Activated T-helper 2 cell treated with anti-CD3 and anti-CD28 coated beads, Interferon-gamma antibody, Interleukin-2, Interleukin-4, amounts not matched to agents 10 μg/mL and 5 μg/mL and 100 μg/mL, durations not matched to agents 14 hours and 24 hours and 36 hours (primary cell): ENCODE measurements around the gene GRHL1. TPM values are rescaled to one million over a fixed set of nuclear protein-coding genes. Genes with fewer than 3 reads are reported as not detected.
"Not testable (repeated sequence)": the region's sequence is repeated elsewhere in the genome, so short reads cannot be mapped to it uniquely, and the experiment has no call there.

Experiments used
- DNase-seq: peaks from one replicate; pipeline ENCODE4 v3.0.0; 2021; ENCODE audit warnings: low spot score
- H3K27ac Mint-ChIP-seq: one replicate; pipeline ENCODE4 v1.8.0; 2021; ENCODE audit warnings: mixed read lengths
- H3K27me3 Mint-ChIP-seq: one replicate; pipeline ENCODE4 v1.8.0; 2021; ENCODE audit warnings: low read depth, mixed read lengths
- H3K36me3 Mint-ChIP-seq: one replicate; pipeline ENCODE4 v1.8.0; 2021; ENCODE audit warnings: low read depth, mixed read lengths
- H3K4me1 Mint-ChIP-seq: one replicate; pipeline ENCODE4 v1.8.0; 2021; ENCODE audit warnings: low read depth, mixed read lengths
- H3K4me3 Mint-ChIP-seq: one replicate; pipeline ENCODE4 v1.8.0; 2021; ENCODE audit warnings: low read depth, mild to moderate bottlenecking, moderate library complexity, mixed read lengths
- H3K9me3 Mint-ChIP-seq: one replicate; pipeline ENCODE4 v1.8.0; 2021; ENCODE audit warnings: mixed read lengths
- intact Hi-C: fragments of 100-400 bp; cut with micrococcal nuclease; formaldehyde crosslinking; loops from one replicate; pipeline ENCODE4 v1.15.1; 2023
- total RNA-seq: library from RNA; stranded (reverse); gene quantifications from 2 replicates; pipeline ENCODE4 v1.2.3, GENCODE V29; 2022

The GRHL1 gene
- total RNA-seq: 0.90 and 1.4 TPM in 2 replicates

- intact Hi-C loops: loop anchor here (5.0 kb wide), 1 partner anchor 109 kb away; the partner anchor contains the start of gene TAF1B
- peak within 1 kb of the TSS; percentile 85 for H3K4me3 Mint-ChIP-seq
These were observed at the start of gene GRHL1 for GRCh38 chr2:9951522-9952285. Gene GRHL1, plus strand, starts transcription at chr2:9951693. Its CDS starts 141 bp downstream, at chr2:9951834.

GRCh38 chr2:9905413-9905812 lies 46.1 kb upstream of the GRHL1 start:
- no peaks in the 10 kb centered on the region for H3K9me3 Mint-ChIP-seq
- H3K4me1 Mint-ChIP-seq: peaks cover 2% of the 10 kb centered on the region
- intact Hi-C loops: no loop called here
- no peaks in the 10 kb centered on the region for H3K27me3 Mint-ChIP-seq
- H3K27ac Mint-ChIP-seq: no peak overlapping the region
- H3K36me3 Mint-ChIP-seq: peaks cover 14% of the 10 kb centered on the region
- DNase-seq: no peak
- H3K4me3 Mint-ChIP-seq: no peak overlapping the region

More at GRCh38 chr2:9951522-9952285, at the start of gene GRHL1:
- H3K9me3 Mint-ChIP-seq: no peaks in the 10 kb centered on the region
- peaks cover 11% of the 10 kb centered on the region for H3K4me1 Mint-ChIP-seq
- DNase-seq: peak; percentile 90
- peaks cover 51% of the 10 kb centered on the region for H3K27me3 Mint-ChIP-seq
- no peaks in the 10 kb centered on the region for H3K36me3 Mint-ChIP-seq
- peak within 1 kb of the TSS; percentile 40 for H3K27ac Mint-ChIP-seq

- DNase-seq: no peak
- no peaks in the 10 kb centered on the region for H3K9me3 Mint-ChIP-seq
- H3K4me3 Mint-ChIP-seq: no peak overlapping the region
- no peaks in the 10 kb centered on the region for H3K27me3 Mint-ChIP-seq
- peaks cover 2% of the 10 kb centered on the region for H3K4me1 Mint-ChIP-seq
- H3K27ac Mint-ChIP-seq: no peak overlapping the region
- intact Hi-C loops: no loop called here
- H3K36me3 Mint-ChIP-seq: peaks cover 25% of the 10 kb centered on the region
These were observed 44.1 kb upstream of the GRHL1 start for GRCh38 chr2:9907402-9907801.

- H3K27ac Mint-ChIP-seq: no peak overlapping the region
- H3K36me3 Mint-ChIP-seq: peaks cover 38% of the 10 kb centered on the region
- peaks cover 2% of the 10 kb centered on the region for H3K4me1 Mint-ChIP-seq
- intact Hi-C loops: no loop called here
- H3K9me3 Mint-ChIP-seq: no peaks in the 10 kb centered on the region
- DNase-seq: no peak
- H3K4me3 Mint-ChIP-seq: no peak overlapping the region
- no peaks in the 10 kb centered on the region for H3K27me3 Mint-ChIP-seq
These were observed 42.9 kb upstream of the GRHL1 start for GRCh38 chr2:9908639-9909038.

- peaks cover 4% of the 10 kb centered on the region for H3K4me1 Mint-ChIP-seq
- H3K36me3 Mint-ChIP-seq: peaks cover 41% of the 10 kb centered on the region
- intact Hi-C loops: no loop called here
- no peak overlapping the region for H3K27ac Mint-ChIP-seq
- no peak for DNase-seq
- H3K27me3 Mint-ChIP-seq: no peaks in the 10 kb centered on the region
- H3K4me3 Mint-ChIP-seq: no peak overlapping the region
- H3K9me3 Mint-ChIP-seq: no peaks in the 10 kb centered on the region
These were observed 42.4 kb upstream of the GRHL1 start for GRCh38 chr2:9909106-9909505.

- H3K36me3 Mint-ChIP-seq: peaks cover 49% of the 10 kb centered on the region
- intact Hi-C loops: loop anchor here (5.0 kb wide), 1 partner anchor 68 kb away; the partner anchor contains the start of gene TAF1B
These were observed 40.8 kb upstream of the GRHL1 start for GRCh38 chr2:9910699-9911098.

GRCh38 chr2:9912468-9912867 lies 39.0 kb upstream of the GRHL1 start:
- intact Hi-C loops: loop anchor here (5.0 kb wide), 1 partner anchor 70 kb away; the partner anchor contains the start of gene TAF1B
- Mint-ChIP-seq H3K4me3 (no peak overlapping the region), H3K27ac (no peak overlapping the region), H3K27me3 (no peaks in the 10 kb centered on the region), H3K9me3 (no peaks in the 10 kb centered on the region), H3K4me1 (peaks cover 13% of the 10 kb centered on the region), H3K36me3 (peaks cover 51% of the 10 kb centered on the region)
- DNase-seq: no peak

More at GRCh38 chr2:9910699-9911098, 40.8 kb upstream of the GRHL1 start:
- Mint-ChIP-seq H3K9me3 (no peaks in the 10 kb centered on the region), H3K4me1 (peaks cover 14% of the 10 kb centered on the region), H3K27ac (no peak overlapping the region), H3K4me3 (no peak overlapping the region), H3K27me3 (no peaks in the 10 kb centered on the region)
- no peak for DNase-seq

- no peak for DNase-seq
- Mint-ChIP-seq H3K4me3 (no peak overlapping the region), H3K27ac (no peak overlapping the region), H3K9me3 (no peaks in the 10 kb centered on the region), H3K4me1 (peaks cover 12% of the 10 kb centered on the region), H3K27me3 (no peaks in the 10 kb centered on the region), H3K36me3 (peaks cover 56% of the 10 kb centered on the region)
- intact Hi-C loops: loop anchor here (5.0 kb wide), 1 partner anchor 72 kb away; the partner anchor contains the start of gene TAF1B
These were observed 37.0 kb upstream of the GRHL1 start for GRCh38 chr2:9914384-9915065.

- DNase-seq: no peak
- no peak overlapping the region for H3K4me3 Mint-ChIP-seq
- H3K27me3 Mint-ChIP-seq: no peaks in the 10 kb centered on the region
- H3K27ac Mint-ChIP-seq: no peak overlapping the region
- intact Hi-C loops: no loop called here
- H3K9me3 Mint-ChIP-seq: no peaks in the 10 kb centered on the region
- H3K4me1 Mint-ChIP-seq: peaks cover 12% of the 10 kb centered on the region
- H3K36me3 Mint-ChIP-seq: peaks cover 59% of the 10 kb centered on the region
These were observed 33.2 kb upstream of the GRHL1 start for GRCh38 chr2:9918275-9918674.

- Mint-ChIP-seq H3K27ac (no peak overlapping the region), H3K27me3 (no peaks in the 10 kb centered on the region), H3K9me3 (no peaks in the 10 kb centered on the region), H3K4me3 (no peak overlapping the region), H3K36me3 (peaks cover 55% of the 10 kb centered on the region), H3K4me1 (peaks cover 6% of the 10 kb centered on the region)
- DNase-seq: no peak
- intact Hi-C loops: no loop called here
These were observed 32.0 kb upstream of the GRHL1 start for GRCh38 chr2:9919512-9919911.

GRCh38 chr2:9927020-9927419 lies 24.5 kb upstream of the GRHL1 start:
- H3K9me3 Mint-ChIP-seq, H3K27me3 Mint-ChIP-seq, DNase-seq, intact Hi-C loops, H3K27ac Mint-ChIP-seq, H3K4me1 Mint-ChIP-seq, H3K4me3 Mint-ChIP-seq: not testable (repeated sequence)
- H3K36me3 Mint-ChIP-seq: peaks cover 68% of the 10 kb centered on the region

GRCh38 chr2:9937258-9937657 lies 14.2 kb upstream of the GRHL1 start:
- Mint-ChIP-seq H3K4me1 (peaks cover 4% of the 10 kb centered on the region), H3K27ac (no peak overlapping the region), H3K4me3 (no peak overlapping the region), H3K27me3 (no peaks in the 10 kb centered on the region), H3K36me3 (peaks cover 16% of the 10 kb centered on the region), H3K9me3 (no peaks in the 10 kb centered on the region)
- no peak for DNase-seq
- intact Hi-C loops: no loop called here

GRCh38 chr2:9937968-9938367 lies 13.5 kb upstream of the GRHL1 start:
- Mint-ChIP-seq H3K4me3 (no peak overlapping the region), H3K4me1 (peaks cover 4% of the 10 kb centered on the region), H3K27ac (no peak overlapping the region), H3K36me3 (peaks cover 14% of the 10 kb centered on the region), H3K9me3 (no peaks in the 10 kb centered on the region), H3K27me3 (no peaks in the 10 kb centered on the region)
- DNase-seq: no peak
- intact Hi-C loops: no loop called here
